ENCODE data around the gene PEAK1.
"Not testable (repeated sequence)": the region's sequence is repeated elsewhere in the genome, so short reads cannot be mapped to it uniquely, and the experiment has no call there.

PEAK1 gene

DNA sequence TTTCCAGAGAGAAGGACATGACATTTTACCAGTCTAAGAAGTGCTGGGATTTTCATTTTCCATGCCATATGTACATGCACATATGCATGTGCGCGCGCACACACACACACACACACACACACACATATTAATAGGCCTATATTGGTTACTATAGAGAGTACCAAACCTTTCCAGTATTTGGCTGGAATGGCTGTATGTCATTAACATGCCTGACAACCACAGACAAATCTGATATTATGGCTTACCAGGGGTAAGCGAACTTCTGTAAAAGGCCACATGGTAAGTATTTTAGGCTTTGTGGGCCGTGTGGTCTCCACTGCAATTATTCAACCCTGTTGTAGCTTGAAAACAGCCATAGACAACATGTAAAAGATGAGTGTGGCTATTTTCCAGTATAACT lies 251.8 kb downstream of the PEAK1 start:
- no peak overlapping the region for H3K4me3 ChIP-seq (ENCODE audit: low read depth, low read length)
- DNase-seq (ENCODE audit: low read depth) = no peak
- TF ChIP-seq CTCF (IDR thresholded peaks at IDR 0.05; ENCODE audit: control insufficient read depth, extremely low read depth, insufficient read depth) = no peak

- DNase-seq (ENCODE audit: low read depth) = no peak
- H3K4me3 ChIP-seq (ENCODE audit: low read depth, low read length) = no peak overlapping the region
- no peak for TF ChIP-seq CTCF (IDR thresholded peaks at IDR 0.05; ENCODE audit: control insufficient read depth, extremely low read depth, insufficient read depth)
These were observed 252.5 kb downstream of the PEAK1 start for GRCh38 chr15:77167406-77167805.

- DNase-seq (ENCODE audit: low read depth) = no peak
- no peak for TF ChIP-seq CTCF (IDR thresholded peaks at IDR 0.05; ENCODE audit: control insufficient read depth, extremely low read depth, insufficient read depth)
These were observed 256.0 kb downstream of the PEAK1 start for GRCh38 chr15:77163781-77164384.

DNA sequence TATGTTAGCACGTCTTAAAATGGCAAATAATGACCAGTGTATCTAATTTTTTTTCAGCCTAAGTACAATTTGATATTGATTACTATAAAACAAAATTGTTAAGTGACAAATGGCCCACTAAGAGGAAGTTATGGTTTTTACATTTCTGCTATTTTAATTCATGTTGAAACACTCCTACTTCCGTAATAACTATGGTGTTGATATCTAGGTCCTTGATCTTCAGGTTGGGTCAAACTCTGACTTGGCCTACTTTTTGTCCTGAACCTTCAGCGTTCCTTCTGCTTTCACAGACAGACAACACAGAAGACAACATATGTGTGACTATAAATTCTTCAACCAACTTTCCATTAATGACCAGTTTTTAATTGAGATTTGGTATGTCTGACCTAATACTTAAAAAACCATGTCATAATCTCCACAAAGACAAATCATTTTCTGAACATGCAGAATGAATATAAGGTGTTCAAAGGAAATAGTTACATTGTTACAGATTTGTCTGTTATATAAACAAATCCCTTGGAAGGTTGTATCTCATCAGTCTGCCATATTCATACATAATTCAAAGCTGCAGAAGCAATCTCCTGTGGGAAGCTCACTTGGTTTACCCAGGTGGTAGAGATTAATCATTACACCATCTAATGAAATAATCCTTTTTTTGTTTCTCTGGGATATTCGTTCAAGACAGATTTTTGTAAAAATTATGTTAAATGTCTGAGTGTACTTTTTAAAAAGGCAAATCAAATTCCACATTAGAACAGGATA lies 256.9 kb downstream of the PEAK1 start:
- no peak for TF ChIP-seq CTCF (IDR thresholded peaks at IDR 0.05; ENCODE audit: control insufficient read depth, extremely low read depth, insufficient read depth)
- no peak overlapping the region for H3K4me3 ChIP-seq (ENCODE audit: low read depth, low read length)
- DNase-seq (ENCODE audit: low read depth) = no peak

More at GRCh38 chr15:77163781-77164384, 256.0 kb downstream of the PEAK1 start:
- H3K4me3 ChIP-seq (ENCODE audit: low read depth, low read length) = no peak overlapping the region

DNA sequence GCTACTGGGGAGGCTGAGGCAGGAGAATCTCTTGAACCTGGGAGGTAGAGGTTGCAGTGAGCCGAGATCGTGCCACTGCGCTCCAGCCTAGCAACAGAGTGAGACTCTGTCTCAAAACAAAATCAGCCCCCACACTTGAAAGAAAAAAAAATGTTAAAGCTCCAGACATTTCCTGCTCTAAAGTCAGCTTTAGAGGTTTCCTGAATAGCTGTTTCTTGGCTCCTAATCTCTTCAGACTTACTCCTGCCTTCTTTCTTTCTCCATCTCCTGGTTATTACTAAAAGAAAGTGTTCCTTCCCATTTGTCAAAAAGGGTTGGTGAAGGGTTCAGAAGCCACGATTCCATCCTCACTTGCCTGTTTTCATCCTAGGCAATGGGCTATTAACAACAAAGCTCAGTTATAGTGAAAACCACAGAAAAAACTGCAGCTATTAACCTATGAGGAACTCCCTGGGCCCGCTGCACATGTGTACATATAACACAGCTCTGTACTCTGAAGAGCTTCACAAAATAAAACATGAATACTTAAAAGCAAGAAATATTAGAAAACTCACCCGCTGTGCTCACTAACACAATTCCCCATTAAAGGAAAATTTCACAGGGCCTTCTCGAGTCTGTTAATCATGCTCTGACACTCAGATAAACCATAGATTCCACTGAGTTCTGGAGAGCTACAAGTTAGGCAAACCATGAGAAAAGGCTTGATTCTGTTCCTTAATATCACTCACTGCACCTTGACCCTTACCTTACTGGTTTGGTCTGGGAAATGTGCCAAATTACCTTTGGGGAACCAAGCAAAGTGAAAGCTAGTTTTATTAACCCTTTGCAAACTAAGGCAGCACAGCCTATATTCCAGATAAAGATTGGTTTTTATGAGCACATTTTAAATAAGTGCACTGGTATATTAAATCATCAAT lies 259.1 kb downstream of the PEAK1 start:
- DNase-seq (ENCODE audit: low read depth) = peak; percentile 39
- no peak overlapping the region for H3K4me3 ChIP-seq (ENCODE audit: low read depth, low read length)
- TF ChIP-seq CTCF (IDR thresholded peaks at IDR 0.05; ENCODE audit: control insufficient read depth, extremely low read depth, insufficient read depth) = no peak

DNA sequence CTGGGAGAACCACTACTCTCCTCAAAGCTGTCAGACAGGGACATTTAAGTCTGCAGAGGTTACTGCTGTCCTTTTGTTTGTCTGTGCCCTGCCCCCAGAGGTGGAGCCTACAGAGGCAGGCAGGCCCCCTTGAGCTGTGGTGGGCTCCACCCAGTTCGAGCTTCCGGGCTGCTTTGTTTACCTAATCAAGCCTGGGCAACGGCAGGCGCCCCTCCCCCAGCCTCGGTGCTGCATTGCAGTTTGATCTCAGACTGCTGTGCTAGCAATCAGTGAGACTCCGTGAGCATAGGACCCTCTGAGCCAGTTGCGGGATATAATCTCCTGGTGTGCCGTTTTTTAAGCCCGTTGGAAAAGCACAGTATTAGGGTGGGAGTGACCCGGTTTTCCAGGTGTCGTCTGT lies 263.9 kb downstream of the PEAK1 start:
- H3K4me3 ChIP-seq (ENCODE audit: low read depth, low read length); DNase-seq (ENCODE audit: low read depth): not testable (repeated sequence)

DNA sequence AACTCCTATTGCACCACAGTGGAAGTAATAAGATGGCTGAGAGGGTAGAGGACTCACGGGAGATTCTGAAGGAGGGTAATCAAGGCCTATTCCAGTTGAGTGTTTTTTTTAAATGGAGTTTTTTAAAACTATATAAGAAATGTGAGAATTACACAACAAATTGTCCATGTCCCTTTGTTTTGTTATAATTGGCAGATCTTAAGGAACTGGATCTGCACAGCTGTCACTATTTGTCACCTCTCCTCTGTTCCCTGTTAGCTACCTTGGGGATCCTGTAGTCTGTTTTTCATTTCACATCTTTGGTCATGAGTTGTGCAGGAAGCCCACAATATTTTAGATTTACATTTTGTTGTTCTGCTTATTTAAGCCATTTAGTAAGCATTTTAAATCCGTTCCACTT lies 271.7 kb downstream of the PEAK1 start:
- no peak for DNase-seq (ENCODE audit: low read depth)
- H3K4me3 ChIP-seq (ENCODE audit: low read depth, low read length) = no peak overlapping the region
- no peak for TF ChIP-seq CTCF (IDR thresholded peaks at IDR 0.05; ENCODE audit: control insufficient read depth, extremely low read depth, insufficient read depth)
